Sigmoid colon (tissue), 7 donors: ENCODE measurements around the gene PCAT7. TPM values are rescaled to one million over a fixed set of nuclear protein-coding genes. Genes with fewer than 3 reads are reported as not detected.
"Not testable (repeated sequence)": the region's sequence is repeated elsewhere in the genome, so short reads cannot be mapped to it uniquely, and the experiment has no call there.

Experiments used
- DNase-seq: peaks from one replicate; pipeline ENCODE4 v3.0.0-alpha.2; 2019
- H3K27ac ChIP-seq, 4 donors: fragments of 200-600 bp; sonication (generic); one replicate each; pipeline ENCODE4 v1.5.1; 2016 to 2019; ENCODE audit warnings: mild to moderate bottlenecking in 1 of 4
- H3K27me3 ChIP-seq, 3 donors: fragments of 200-600 bp; sonication (generic); one replicate each; pipeline ENCODE4 v1.5.1; 2019; ENCODE audit warnings: mild to moderate bottlenecking in 1 of 3
- H3K36me3 ChIP-seq, 4 donors: fragments of 200-600 bp; sonication (generic); one replicate each; pipeline ENCODE4 v1.5.1; 2016 to 2019
- H3K4me1 ChIP-seq, 4 donors: fragments of 200-600 bp; sonication (generic); one replicate each; pipeline ENCODE4 v1.5.1; 2017 to 2019
- H3K4me3 ChIP-seq, 4 donors: fragments of 200-600 bp; sonication (generic); one replicate each; pipeline ENCODE4 v1.5.1; 2017 to 2019; ENCODE audit warnings: mild to moderate bottlenecking in 2 of 4, moderate library complexity in 1 of 4
- H3K9me3 ChIP-seq, 4 donors: fragments of 200-600 bp in 3 of 4; sonication (generic) in 3 of 4; one replicate each; pipeline versions ENCODE4 v1.5.1 to v1.6.1; 2013 to 2019
- EP300 ChIP-seq, 4 donors: sonication (generic); formaldehyde crosslinking; IDR thresholded peaks; one replicate each; pipeline ENCODE4 v1.6.1; 2017; ENCODE audit warnings: antibody characterized with exemption in 4 of 4
- POLR2A ChIP-seq, 2 donors: fragments of 450-650 bp; IDR thresholded peaks; one replicate each; pipeline ENCODE4 v1.6.1; 2016; ENCODE audit warnings: antibody characterized with exemption in 2 of 2, mild to moderate bottlenecking in 2 of 2, moderate library complexity in 2 of 2
- POLR2AphosphoS5 ChIP-seq, 4 donors: sonication (generic); formaldehyde crosslinking; IDR thresholded peaks; one replicate each; pipeline ENCODE4 v1.6.1; 2017; ENCODE audit warnings: antibody characterized with exemption in 4 of 4
- WGBS, 2 donors: extraction: QIAGEN DNeasy Blood & Tissue Kit; methylation state at CpG; one replicate each; pipeline ENCODE4 v1.1.7; 2013; 5-methylcytosine and 5-hydroxymethylcytosine counted together
- intact Hi-C: fragments of 100-400 bp; cut with DNase I; formaldehyde crosslinking; loops from one replicate; pipeline ENCODE4 v1.15.1; 2023
- polyA plus RNA-seq, 3 donors: library from polyadenylated mRNA; stranded (reverse); fragments of 200-250 nt; gene quantifications; one replicate each; pipeline ENCODE4 v1.2.3, GENCODE V29; 2013
- total RNA-seq, 4 donors: library from RNA; depleted of rRNA; stranded (reverse); fragments of >200 nt; gene quantifications; one replicate each; pipeline ENCODE4 v1.1.0, GENCODE V29; 2016
- TF ChIP-seq, protein P1 (sequence below), 4 experiments: fragments of 450-650 bp in 3 of 4; fragments of 200-600 bp in 1 of 4; IDR thresholded peaks; one replicate each; pipeline ENCODE4 v1.5.1; 2016 to 2019; ENCODE audit warnings: antibody characterized with exemption in 4 of 4, mild to moderate bottlenecking in 3 of 4, moderate library complexity in 2 of 4
- donor health status: healthy with polysubstance abuse.
- donor health status: Bipolar disorder and iron deficiency.
- donor health status: healthy.

The PCAT7 gene
- total and polyA plus RNA-seq, 7 donors: 0.31 to 1.8 TPM; not detected in 5

GRCh38 chr9:94588681-94589080, 33.8 kb downstream of the PCAT7 start:
- Histone ChIP-seq H3K4me3 (no peak overlapping the region), H3K4me1 (no peaks in the 10 kb centered on the region), H3K27me3 (no peaks in the 10 kb centered on the region), H3K36me3 (no peaks in the 10 kb centered on the region), H3K27ac (no peak overlapping the region), H3K9me3 (no peaks in the 10 kb centered on the region)
- no peak for TF ChIP-seq POLR2A (IDR thresholded peaks at IDR 0.05)
- no peak for TF ChIP-seq POLR2AphosphoS5 (IDR thresholded peaks at IDR 0.05)
- TF ChIP-seq EP300 (IDR thresholded peaks at IDR 0.05): no peak
- TF ChIP-seq, protein P1, sequence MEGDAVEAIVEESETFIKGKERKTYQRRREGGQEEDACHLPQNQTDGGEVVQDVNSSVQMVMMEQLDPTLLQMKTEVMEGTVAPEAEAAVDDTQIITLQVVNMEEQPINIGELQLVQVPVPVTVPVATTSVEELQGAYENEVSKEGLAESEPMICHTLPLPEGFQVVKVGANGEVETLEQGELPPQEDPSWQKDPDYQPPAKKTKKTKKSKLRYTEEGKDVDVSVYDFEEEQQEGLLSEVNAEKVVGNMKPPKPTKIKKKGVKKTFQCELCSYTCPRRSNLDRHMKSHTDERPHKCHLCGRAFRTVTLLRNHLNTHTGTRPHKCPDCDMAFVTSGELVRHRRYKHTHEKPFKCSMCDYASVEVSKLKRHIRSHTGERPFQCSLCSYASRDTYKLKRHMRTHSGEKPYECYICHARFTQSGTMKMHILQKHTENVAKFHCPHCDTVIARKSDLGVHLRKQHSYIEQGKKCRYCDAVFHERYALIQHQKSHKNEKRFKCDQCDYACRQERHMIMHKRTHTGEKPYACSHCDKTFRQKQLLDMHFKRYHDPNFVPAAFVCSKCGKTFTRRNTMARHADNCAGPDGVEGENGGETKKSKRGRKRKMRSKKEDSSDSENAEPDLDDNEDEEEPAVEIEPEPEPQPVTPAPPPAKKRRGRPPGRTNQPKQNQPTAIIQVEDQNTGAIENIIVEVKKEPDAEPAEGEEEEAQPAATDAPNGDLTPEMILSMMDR (IDR thresholded peaks at IDR 0.05): no peak
- intact Hi-C loops: no loop called here
- 86 to 87% methylated on average over 9 of the region's 9 CpGs for WGBS, 2 donors
- no peak for DNase-seq

GRCh38 chr9:94591046-94591545, 36.2 kb downstream of the PCAT7 start:
- H3K27me3 ChIP-seq, H3K36me3 ChIP-seq, H3K4me1 ChIP-seq, DNase-seq, H3K27ac ChIP-seq, intact Hi-C loops, H3K4me3 ChIP-seq, H3K9me3 ChIP-seq: not testable (repeated sequence)
- 79 to 90% methylated on average over 35 to 37 of the region's 38 CpGs for WGBS, 2 donors

DNA sequence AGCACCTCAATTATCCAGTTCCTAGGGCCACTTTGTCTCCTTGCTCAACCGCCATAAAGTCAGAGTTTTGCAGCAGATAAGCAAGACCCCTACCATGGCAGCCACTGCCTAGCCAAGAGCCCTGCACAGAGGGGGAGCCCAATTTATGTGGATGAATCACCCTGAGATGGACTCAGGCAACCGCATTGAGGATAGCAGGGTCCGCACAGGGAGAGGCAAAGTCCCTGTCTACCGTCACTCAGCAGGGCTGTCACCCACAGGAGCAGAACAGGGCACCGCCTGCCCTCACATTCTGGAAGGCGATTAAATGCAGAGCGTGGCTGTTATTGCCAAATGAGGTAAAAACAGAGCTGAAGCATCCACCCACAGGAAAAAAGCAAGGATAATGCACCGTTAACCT, 37.0 kb downstream of the PCAT7 start:
- DNase-seq: no peak
- intact Hi-C loops: no loop called here
- Histone ChIP-seq H3K27ac (no peak overlapping the region), H3K9me3 (no peaks in the 10 kb centered on the region), H3K4me3 (no peak overlapping the region), H3K36me3 (no peaks in the 10 kb centered on the region), H3K27me3 (no peaks in the 10 kb centered on the region), H3K4me1 (no peaks in the 10 kb centered on the region)
- 89 to 93% methylated on average over 8 of the region's 8 CpGs for WGBS, 2 donors
- TF ChIP-seq POLR2A (IDR thresholded peaks at IDR 0.05) (no peak), POLR2AphosphoS5 (IDR thresholded peaks at IDR 0.05) (no peak), EP300 (IDR thresholded peaks at IDR 0.05) (no peak)
- TF ChIP-seq, protein P1 (IDR thresholded peaks at IDR 0.05): no peak

DNA sequence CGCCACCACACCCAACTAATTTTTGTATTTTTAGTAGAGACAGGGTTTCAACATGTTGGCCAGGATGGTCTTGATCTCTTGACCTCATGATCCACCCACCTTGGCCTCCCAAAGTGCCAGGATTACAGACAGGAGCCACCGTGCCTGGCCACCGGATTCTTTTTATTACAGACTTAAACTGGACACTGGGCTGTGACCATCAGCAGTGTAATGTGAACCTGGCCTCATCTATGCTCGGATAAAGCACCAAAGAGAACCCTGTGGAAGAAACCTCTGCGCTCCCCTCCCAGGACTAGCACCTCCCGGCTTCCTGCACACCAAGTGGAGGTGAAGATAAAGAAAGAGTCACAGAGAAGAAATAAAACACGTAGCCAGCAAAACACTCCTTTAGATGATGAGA, 37.8 kb downstream of the PCAT7 start:
- 66 to 89% methylated on average over 7 of the region's 7 CpGs for WGBS, 2 donors
- H3K9me3 ChIP-seq, DNase-seq, H3K36me3 ChIP-seq, intact Hi-C loops, H3K27me3 ChIP-seq, H3K27ac ChIP-seq, H3K4me1 ChIP-seq, H3K4me3 ChIP-seq: not testable (repeated sequence)

GRCh38 chr9:94593459-94594345, 38.8 kb downstream of the PCAT7 start, which contains the start of gene FBP2:
TSS of gene FBP2 (minus strand) at chr9:94593824. CDS start at chr9:94593726, 98 bp downstream.
- Histone ChIP-seq H3K4me3 (no peak within 1 kb of the TSS), H3K36me3 (no peaks in the 10 kb centered on the region), H3K9me3 (no peaks in the 10 kb centered on the region), H3K27ac (no peak within 1 kb of the TSS), H3K27me3 (no peaks in the 10 kb centered on the region), H3K4me1 (no peaks in the 10 kb centered on the region)
- no peak for DNase-seq
- TF ChIP-seq, protein P1 (IDR thresholded peaks at IDR 0.05): no peak
- TF ChIP-seq POLR2AphosphoS5 (IDR thresholded peaks at IDR 0.05): no peak
- no peak for TF ChIP-seq POLR2A (IDR thresholded peaks at IDR 0.05)
- TF ChIP-seq EP300 (IDR thresholded peaks at IDR 0.05): no peak
- intact Hi-C loops: no loop called here
- 72 to 81% methylated on average over 21 of the region's 21 CpGs for WGBS, 2 donors
